Stimulated activated CD8-positive, alpha-beta memory T cell treated with anti-CD3 and anti-CD28 coated beads, Interleukin-4, amount 100 ng/mL, for 24 hours (primary cell): ENCODE results near the gene IL12B.
A peak's percentile ranks its signal among the peaks of the same experiment; 100 is the strongest.
"Not testable (repeated sequence)": the region's sequence is repeated elsewhere in the genome, so short reads cannot be mapped to it uniquely, and the experiment has no call there.

Experiments used
- DNase-seq: peaks from one replicate; pipeline ENCODE4 v3.0.0-alpha.2; 2020; ENCODE audit warnings: low read depth

The IL12B gene

DNA sequence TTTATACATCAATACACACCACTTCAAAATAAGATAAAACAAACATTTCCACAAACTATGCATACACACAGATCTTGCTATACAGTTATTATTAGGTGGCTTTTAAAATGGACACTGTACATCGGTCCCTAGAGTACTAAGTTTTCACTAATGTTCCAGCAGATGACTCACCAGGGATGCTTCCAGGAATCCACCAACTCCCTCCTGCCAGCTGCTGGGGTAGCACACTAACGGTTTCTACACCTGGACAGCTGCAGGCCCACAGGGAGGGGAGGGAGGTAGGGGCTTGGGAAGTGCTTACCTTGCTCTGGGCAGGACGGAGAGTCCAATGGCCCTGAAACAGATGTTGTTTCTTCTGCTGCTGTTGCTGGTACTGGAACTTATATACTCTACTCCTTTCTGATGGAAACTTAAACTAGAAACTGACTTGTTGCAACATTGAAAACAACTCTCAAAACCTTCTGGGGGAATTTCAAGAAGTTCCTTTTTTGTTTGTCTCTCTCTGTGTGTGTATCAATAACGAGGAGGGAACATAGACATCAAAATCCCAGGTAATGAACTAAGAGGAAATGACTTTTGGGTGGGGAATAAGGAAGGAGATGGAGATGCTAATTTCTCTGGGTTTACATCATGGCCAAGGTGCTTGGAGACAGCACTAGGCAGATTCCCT lies at the start of gene IL12B:
Gene IL12B (minus strand): TSS at position 357 of the 670 bp plus-strand sequence. CDS start 3,705 bp downstream, outside the sequence.
- no peak for DNase-seq

DNA sequence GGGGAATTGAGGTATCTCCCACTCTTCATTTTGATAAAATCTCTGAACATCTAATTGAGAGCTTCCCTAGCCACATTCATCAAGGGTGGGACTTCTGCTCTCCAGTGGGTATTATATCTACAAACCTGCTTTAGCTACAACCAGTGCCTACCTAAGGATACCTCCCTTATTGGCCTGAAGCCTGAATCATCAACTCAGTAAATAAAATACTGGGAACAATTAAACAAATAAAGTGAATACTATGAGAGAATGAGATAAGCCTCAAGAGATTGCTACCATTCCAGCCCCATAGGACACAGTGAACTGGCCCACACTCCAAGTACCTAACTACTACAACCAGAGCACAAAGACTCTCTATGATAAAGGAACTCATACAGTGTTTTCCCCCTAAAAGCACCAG lies 47.4 kb upstream of the IL12B start:
- DNase-seq: no peak

DNA sequence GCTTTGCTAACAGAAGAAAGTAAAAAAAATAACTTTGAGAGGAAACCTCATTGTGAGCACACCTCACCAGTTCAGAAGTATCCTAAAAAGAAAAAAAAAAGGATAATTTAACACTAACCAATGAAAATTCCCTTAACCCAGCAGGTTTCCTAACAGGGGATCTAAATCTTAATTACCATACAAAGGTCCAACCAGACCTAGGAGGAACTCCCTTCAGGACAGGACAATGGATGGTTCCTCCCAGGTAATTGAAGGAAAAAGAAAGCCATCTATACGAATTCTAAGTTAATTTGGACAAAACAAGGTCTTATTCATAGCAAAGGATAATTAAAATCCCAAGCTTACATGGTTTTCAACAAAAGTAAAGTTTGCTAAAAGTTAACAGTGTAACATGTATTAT lies 37.6 kb upstream of the IL12B start:
- DNase-seq: not testable (repeated sequence)

DNA sequence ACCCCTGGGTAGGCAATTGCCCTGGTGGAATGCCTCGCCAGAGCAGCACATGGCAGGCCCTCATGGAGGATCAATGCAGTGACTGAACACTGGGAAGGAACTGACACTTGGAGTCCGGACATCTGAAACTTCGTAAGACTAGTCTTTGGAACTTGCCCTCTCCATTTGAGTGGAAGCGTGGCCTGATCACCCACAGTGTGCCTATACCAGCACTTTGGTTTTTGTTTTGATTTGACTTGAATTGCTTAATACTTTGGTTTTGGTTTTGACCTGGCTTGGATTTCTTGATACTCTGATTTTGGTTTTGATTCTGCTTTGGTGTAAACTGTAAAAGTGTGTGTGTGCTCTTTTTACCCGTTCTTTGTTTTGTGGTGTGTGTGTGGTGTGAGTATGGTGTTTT lies 36.5 kb upstream of the IL12B start:
- DNase-seq: not testable (repeated sequence)

DNA sequence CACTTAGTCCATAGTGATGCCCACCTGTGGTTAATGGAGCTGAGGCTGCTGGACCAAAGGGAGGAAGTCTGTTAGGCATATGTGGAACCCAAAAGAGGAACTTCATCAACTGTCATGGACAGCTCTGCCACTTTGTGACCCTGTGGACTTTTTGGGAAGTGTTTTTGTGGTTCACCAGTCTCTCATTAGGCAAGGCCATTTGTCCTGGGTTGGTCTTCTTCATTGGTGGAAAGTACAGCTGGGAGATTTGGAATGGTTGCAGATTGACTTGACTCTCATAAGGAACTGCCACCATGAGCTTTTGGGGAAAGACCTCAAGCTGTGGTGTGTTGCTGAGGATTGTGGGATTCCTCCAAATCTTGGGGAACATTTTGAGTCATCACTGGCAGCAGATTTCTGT lies 31.9 kb upstream of the IL12B start:
- DNase-seq: no peak

DNA sequence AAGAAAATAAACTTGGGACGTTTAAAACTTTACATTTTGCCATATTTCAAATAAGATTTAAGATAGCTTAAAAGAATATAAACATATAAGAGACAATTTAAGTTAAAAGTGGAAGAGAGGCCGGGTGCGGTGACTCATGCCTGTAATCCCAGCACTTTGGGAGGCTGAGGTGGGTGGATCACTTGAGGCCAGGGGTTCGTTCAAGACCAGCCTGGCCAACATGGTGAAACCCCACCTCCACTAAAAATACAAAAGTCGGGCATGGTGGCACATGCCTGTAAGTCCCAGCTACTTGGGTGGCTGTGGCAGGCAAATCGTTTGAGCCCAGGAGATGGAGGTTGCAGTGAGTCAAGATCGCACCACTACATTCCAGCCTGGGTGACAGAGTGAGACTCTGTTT lies 29.6 kb upstream of the IL12B start:
- DNase-seq: not testable (repeated sequence)

DNA sequence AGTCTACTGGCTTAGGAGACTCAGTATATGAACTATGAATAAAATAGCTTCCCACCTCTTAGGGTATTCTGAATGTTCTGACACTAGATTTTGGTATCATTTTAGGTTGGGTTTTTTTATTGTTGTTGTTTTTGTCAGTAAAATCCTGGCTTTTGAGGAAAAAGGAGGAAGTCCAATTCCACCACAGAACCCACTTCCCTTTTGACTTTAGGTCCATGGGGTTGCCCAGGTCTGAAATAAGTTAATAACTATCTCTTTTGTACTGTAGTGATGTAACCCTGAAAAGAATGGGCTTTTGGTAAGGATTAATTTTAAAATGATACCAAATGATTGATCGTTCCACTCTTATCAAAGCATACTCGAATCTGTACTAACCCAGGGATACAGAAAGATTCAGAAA lies 29.1 kb upstream of the IL12B start:
- DNase-seq: no peak

DNA sequence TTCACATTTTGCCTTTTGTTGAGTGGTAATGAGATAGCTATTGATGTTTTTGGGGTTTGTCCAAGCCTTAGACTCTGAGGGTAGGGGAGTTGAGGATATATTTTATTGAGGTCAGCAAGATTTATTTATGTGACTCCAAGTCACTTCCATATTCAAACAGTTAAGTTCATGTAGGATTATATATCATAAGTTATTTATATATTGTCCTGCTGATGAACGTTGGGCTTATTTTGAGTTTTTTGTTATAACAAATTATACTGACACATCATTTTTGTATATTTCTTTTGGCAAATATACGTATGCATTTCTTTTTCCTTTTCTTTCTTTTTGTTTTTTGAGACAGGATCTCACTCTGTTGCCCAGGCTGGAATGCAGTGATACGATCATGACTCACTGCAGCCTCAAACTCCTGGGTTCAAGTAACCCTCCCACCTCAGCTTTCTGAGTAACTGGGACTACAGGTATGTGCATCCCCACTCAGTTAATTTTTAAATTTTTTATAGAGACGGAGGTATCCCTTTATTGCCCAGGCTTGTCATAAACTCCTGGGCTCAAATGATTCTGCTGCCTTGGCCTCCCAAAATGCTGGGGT lies 23.5 kb upstream of the IL12B start:
- DNase-seq: no peak

DNA sequence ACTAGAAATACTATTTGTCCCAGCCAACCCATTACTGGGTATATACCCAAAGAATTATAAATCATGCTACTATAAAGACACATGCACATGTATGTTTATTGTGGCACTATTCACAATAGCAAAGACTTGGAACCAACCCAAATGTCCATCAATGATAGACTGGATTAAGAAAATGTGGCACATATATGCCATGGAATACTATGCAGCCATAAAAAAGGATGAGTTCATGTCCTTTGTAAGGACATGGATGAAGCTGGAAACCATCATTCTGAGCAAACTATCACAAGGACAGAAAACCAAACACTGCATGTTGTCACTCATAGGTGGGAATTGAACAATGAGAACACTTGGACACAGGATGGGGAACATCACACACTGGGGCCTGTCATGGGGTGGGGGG lies 20.4 kb upstream of the IL12B start:
- DNase-seq: not testable (repeated sequence)

DNA sequence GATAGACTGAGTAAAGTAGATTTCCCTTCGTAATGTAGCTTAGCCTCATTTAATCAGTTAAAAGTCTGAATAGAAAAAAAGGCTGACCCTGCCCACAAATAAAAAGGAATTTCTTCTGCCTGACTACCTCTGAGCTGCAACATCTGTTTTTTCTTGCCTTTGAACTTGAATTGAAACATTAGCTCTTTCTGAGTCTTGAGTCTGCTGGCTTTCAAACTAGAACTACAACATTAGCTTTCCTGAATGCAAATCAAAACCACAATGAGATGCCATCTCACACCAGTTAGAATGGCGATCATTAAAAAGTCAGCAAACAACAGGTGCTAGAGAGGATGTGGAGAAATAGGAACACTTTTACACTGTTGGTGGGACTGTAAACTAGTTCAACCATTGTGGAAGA lies 19.9 kb upstream of the IL12B start:
- not testable (repeated sequence) for DNase-seq

DNA sequence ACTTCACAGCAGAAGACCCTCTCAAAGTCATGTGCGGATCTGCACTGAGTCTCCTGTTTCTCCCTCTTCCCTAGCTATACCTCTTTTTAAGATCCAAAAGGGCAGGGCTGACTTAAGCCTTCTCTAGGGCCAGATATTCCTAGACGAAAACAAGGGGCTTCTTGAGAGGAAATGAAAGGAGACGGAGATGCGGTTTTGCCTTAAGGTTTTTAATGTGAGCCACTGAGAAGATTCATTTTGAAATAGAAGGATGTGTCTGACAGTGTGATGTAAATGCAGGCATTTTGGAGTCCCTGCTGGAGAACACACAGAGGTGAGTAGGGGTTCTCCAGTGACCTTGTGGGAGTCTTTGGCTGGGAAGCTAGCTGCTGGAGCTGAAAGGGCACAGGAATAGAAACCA lies 15.6 kb upstream of the IL12B start:
- no peak for DNase-seq

DNA sequence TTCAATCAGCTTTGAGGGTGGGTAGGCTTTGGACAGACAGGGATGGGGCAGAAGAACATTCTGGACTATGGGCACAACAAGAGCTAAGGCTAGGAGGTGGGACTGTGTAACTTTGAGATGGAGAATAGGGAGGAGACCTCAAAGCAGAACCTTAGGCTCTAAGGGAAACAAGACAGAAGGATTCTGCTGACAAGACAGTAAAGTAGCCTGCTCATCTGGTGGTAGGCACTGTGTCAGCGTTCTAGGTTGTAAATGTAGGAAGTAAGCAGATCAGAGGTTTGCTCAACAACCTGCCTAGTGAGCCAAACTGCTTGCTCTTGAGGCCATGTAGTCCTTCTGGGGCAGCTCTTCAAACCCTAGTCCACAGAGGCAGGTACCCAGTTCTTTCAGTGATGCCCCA lies 15.0 kb upstream of the IL12B start:
- no peak for DNase-seq

DNA sequence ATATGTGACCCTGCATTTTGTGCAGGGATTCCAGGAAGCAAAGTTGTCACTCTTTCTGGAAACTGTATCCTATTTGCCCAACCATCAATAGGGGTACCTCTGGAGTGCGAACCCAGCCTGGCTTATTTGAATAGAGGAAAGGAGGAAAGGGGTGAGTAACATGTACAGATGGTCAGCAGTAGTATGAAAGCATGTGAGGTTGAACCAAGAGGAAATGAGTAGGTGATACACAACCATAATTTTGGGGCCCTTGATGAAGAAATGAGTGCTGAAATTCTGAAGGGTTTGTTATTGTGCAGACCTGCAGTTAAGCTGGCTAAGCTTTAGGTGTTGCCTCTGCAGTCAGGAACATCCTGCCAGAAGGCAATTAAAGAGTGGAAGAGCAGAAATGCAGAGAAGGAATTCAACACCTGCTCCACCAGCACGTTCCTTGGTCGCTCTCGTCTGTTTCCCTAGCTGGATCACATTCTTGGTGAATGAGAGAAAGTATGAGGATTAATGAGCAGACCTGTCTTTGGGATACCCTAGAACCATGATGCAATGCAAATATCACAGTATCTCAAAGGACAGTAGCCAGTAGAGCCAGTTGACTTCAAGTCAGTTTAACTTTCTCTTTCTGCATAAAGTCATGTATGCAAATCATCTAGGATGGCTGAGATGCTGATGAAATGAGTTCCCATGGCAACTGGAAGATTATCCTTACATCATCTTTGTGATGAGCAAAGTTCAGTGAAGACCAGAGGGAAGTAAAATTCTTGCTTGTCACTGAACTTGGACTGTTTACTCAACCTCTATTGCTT lies 13.2 kb upstream of the IL12B start:
- DNase-seq: no peak

DNA sequence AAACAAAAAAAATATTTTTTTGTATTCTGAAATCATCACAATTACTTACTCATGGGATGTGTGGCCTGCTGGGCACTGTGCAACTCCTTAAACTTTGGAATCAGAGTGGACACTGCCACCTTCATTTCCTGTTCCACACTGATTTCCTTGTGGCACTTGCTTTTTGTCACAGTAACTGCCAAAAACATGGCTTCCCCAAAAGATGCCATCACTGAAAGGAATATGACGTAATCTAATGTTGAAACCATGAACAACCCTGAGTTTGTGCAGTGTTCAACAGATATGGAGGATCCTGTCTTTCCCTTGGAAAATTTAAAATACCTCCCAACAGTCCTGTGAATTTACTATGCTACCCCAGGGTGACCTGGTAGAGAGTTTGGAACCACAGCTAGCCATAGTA lies 12.6 kb upstream of the IL12B start:
- DNase-seq: no peak

DNA sequence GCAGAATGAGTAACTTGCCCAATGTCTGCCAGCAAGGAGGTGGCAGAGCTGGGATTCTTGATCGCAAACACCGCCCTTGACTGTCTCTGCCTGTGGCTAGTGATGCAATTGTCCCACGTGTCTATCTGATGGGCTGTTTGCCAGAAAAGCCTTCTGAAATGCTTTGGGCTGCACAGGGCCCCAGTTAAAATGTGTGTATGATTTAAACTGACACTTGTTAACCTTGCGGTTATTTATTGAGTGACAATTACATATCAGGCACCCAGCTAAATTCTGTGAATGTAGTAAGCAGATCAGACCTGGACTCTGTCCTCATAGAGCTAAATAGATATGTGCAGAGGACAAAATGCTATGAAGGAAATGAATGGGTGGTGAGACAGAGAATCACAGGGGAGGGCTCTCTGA lies 11.6 kb upstream of the IL12B start:
- peak; percentile 38 for DNase-seq

DNA sequence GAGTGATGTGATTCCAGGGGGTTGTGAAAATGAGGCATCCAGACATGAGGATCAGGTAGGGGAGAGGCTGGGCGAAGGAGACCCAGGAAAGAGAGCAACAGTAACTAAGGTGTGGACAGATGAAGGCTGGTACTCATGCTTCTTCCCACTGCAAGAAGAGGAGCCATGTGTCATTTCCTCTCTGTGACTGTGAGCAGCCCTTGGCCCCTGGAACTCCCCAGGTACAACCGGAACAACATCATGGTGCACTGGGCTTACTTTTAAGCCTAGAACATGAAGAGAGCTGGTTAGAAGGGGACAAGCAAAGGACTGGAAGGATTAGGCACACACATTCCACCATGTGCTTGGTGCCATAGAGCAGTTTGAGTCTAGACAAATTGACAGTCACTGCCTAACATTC lies 10.9 kb upstream of the IL12B start:
- no peak for DNase-seq

DNA sequence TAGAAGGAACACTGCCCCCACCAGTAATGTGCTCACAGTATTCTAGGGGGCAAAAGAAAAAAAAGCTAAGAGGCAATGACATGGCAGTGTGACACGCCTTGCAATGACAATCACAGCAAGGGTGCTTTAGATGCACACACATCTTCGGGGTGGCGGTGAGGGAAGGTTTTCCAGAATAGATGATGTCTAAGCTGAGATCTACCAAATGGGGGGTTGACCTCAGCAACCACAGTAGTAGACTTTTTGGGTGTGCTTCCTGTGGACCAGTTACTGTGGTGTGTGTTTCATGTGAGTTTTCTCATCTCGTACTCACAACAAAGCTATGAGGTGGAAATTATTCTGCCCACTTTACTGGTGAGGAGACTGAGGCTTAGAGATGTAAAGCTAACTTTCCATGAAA lies 10.2 kb upstream of the IL12B start:
- DNase-seq: no peak

DNA sequence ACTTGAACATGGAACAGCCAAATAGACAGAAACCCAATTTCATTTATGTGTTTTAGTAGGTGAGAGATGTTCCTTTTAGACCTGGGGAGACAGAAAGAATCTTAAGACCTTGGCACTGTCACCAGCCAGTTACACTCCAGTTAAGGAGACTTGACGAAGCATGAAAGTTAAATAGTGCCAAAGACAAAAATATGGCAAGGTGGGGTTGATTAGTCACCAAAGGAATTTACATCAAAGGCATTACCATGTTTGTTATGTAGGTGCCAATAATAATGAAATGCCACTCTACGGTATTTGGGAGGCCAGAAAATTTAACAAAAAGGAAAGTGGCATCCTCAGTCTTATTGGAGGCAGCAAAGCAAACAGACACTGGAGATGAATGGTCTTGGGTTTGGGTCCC lies 9.2 kb upstream of the IL12B start:
- DNase-seq: no peak

DNA sequence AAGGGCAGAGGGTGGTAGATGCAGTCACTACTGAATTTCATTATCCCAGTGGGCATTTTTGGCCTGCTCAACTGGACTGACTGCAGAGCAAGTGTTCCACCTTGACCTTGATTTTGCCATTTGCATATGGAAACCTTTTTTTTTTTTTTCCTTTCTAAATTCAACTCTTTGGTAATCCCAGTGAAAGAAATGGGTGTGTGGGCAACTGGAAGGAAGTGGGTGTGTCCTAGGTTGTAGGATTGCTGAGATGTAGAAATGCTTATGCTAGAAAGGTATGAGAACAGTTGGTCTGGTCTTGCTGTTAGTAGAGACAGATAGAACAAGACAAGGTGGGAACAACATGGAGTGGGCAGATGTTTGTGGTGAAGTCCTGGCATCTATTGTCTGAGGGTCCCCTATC lies 7.8 kb upstream of the IL12B start:
- DNase-seq: no peak

DNA sequence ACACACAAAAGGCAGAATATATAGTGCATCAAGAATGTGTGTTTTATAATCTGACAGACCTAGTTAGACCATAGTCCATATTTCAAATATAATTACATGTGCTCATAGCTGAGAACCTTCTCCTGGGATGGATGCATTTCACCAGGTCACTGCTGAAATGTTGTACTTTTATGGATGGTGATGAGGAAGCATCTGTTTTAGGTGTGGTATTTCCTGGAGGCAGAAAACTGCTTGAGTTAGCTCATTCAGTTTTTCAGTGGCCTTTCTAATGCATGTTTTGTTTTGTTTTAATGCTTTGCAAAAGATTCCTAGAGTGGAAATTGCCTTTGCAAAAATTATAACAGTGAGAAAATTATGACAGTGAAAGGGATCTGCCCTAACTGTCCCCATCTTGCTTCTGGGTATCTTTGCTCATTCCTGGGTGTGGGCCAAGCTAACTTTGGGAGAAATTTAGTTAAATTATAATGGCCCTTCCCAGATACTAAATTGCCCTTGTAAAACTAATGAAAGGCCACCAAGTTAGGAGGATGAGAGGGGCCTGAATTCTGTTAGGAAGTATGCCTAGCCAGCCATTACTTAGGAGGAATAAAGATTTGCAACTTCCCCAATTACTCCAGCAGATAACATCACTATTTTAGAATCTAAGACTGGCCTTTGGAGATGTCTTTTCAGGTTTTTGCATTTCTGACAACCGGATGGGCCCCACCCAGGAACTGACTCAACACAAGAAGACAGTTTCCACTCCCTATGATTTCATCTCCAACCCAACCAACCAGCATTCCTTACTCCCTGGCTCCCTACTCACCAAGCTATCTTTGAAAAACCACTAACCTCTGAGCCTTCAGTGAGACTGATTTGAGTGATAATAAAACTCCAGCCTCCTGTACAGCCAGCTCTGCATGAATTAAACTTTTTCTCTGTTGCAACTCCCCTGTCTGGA lies 7.0 kb upstream of the IL12B start:
- DNase-seq: no peak

DNA sequence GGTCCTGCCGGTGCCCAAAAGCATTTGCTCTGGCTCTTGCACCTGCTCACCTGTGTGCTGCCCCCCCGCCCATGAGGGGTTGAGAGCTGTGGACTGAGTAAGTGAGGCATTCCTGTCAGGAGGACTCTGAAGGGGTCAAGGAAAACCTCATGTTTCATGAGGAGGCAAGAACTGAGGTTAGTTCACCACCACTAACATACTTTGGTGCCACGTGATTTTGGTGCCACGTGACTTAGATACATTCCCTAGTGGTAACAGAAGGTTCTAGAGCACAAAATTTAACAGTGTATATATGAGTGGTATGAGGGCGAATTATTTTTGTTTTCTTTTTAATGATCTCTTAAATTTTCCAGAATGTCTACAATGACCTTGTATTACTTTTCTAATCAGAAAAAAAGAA lies 6.3 kb upstream of the IL12B start:
- DNase-seq: no peak

DNA sequence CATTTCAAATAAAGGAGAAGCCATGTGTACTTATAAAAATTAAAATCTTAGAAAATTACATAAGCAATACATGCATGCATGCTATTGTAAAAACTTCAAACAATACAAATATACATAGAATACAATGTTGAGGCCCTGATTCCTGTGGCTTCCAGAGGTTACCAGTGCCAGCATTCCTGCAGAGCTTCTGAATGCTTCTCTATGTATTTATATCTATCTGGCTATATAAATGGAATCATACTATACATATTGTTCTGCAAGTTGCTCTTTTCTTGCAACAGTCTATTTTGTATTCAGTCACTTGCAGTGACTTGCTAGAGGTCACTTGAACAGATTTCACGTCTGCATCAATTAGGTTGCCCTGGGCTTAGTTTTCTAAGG lies 3.2 kb upstream of the IL12B start:
- DNase-seq: no peak
